SK-N-SH (cell line): ENCODE results near the gene NCF4. TPM values are rescaled to one million over a fixed set of nuclear protein-coding genes. Genes with fewer than 3 reads are reported as not detected.

Source experiments
- CTCF ChIA-PET: fragments of 300-600, 350-600 bp; formaldehyde crosslinking; extraction: SDS; loops from one replicate; lab custom pipeline; 2021; lab: Yijun Ruan, JAX
- POLR2A ChIA-PET: fragments of 350-600 bp; sonication (Branson Sonifier 250); formaldehyde crosslinking; extraction: SDS; loops from one replicate; lab custom pipeline; 2020; ENCODE audit warnings: antibody characterized with exemption, inconsistent platforms; lab: Yijun Ruan, JAX
- DNase-seq: peaks from one replicate; pipeline ENCODE4 v3.0.0; 2012
- H2AFZ ChIP-seq: fragments of 200-600 bp; sonication (generic); 2 replicates; pipeline ENCODE4 v1.8.1; 2016; ENCODE audit warnings: antibody characterized with exemption, mild to moderate bottlenecking, low read depth
- H3F3A ChIP-seq: fragments of 200-600 bp; sonication (generic); replicated peaks from 2 replicates; pipeline ENCODE3; 2016; ENCODE audit warnings: antibody characterized with exemption, mild to moderate bottlenecking; ENCODE audit not compliant: insufficient read depth
- H3K27ac ChIP-seq, 2 experiments: fragments of 200-500 bp in 1 of 2; fragments of 200-600 bp in 1 of 2; sonication (Bioruptor generic) in 1 of 2; sonication (generic), shearing (Covaris generic) in 1 of 2; 2 replicates each; pipeline versions ENCODE4 v1.5.1 to v1.6.1; 2014 to 2016; ENCODE audit warnings: low read depth in 2 of 2, inconsistent platforms in 1 of 2, low read length in 1 of 2, mild to moderate bottlenecking in 1 of 2, mixed read lengths in 1 of 2
- H3K27me3 ChIP-seq: fragments of 200-600 bp; sonication (generic), shearing (Covaris generic); 2 replicates; pipeline ENCODE4 v1.6.1; 2016; ENCODE audit warnings: mixed run types; ENCODE audit not compliant: insufficient read depth
- H3K36me3 ChIP-seq, 2 experiments: fragments of 200-500 bp in 1 of 2; fragments of 200-600 bp in 1 of 2; sonication (Bioruptor generic) in 1 of 2; sonication (generic) in 1 of 2; replicated peaks in 1 of 2; 2 replicates each; pipeline versions ENCODE3 to v1.5.1; 2014 to 2016; ENCODE audit warnings: low read length in 1 of 2, mild to moderate bottlenecking in 1 of 2; ENCODE audit not compliant: insufficient read depth in 2 of 2, control insufficient read depth in 1 of 2
- H3K4me1 ChIP-seq, 2 experiments: fragments of 200-500 bp in 1 of 2; fragments of 200-600 bp in 1 of 2; sonication (Bioruptor generic) in 1 of 2; sonication (generic), shearing (Covaris generic) in 1 of 2; 2 replicates each; pipeline versions ENCODE4 v1.5.1 to v1.6.1; 2014 to 2016; ENCODE audit warnings: low read depth in 1 of 2, low read length in 1 of 2, mixed run types in 1 of 2; ENCODE audit not compliant: insufficient read depth in 2 of 2, control insufficient read depth in 1 of 2
- H3K4me2 ChIP-seq: fragments of 200-600 bp; sonication (generic), shearing (Covaris generic); 2 replicates; pipeline ENCODE4 v1.6.1; 2017; ENCODE audit warnings: mixed run types
- H3K4me3 ChIP-seq, 2 experiments: fragments of 200-500 bp in 1 of 2; fragments of 200-600 bp in 1 of 2; sonication (Bioruptor generic) in 1 of 2; sonication (generic), shearing (Covaris generic) in 1 of 2; 2 replicates each; pipeline versions ENCODE4 v1.5.1 to v1.8.1; 2014 to 2016; ENCODE audit warnings: low read depth in 2 of 2, inconsistent platforms in 1 of 2, low read length in 1 of 2, mild to moderate bottlenecking in 1 of 2, mixed read lengths in 1 of 2, moderate library complexity in 1 of 2
- H3K79me2 ChIP-seq: fragments of 200-600 bp; sonication (generic); 2 replicates; pipeline ENCODE4 v1.8.1; 2017; ENCODE audit warnings: mild to moderate bottlenecking; ENCODE audit not compliant: insufficient read depth
- H3K9ac ChIP-seq: fragments of 200-600 bp; sonication (generic); 2 replicates; pipeline ENCODE4 v1.6.1; 2017; ENCODE audit warnings: mixed run types
- H3K9me2 ChIP-seq: fragments of 200-600 bp; sonication (generic); 2 replicates; pipeline ENCODE4 v1.6.1; 2017; ENCODE audit warnings: mixed run types
- H3K9me3 ChIP-seq: fragments of 200-600 bp; sonication (generic); 2 replicates; pipeline ENCODE4 v1.6.1; 2017; ENCODE audit warnings: mixed run types, mild to moderate bottlenecking, moderate library complexity
- H4K20me1 ChIP-seq: fragments of 200-600 bp; sonication (generic); 2 replicates; pipeline ENCODE4 v1.6.1; 2017; ENCODE audit warnings: mild to moderate bottlenecking, mixed run types; ENCODE audit not compliant: insufficient read depth
- CHD2 ChIP-seq: fragments of 150-350 bp; IDR thresholded peaks from 2 replicates; pipeline ENCODE4 v1.6.1; 2018; ENCODE audit warnings: low read length; ENCODE audit not compliant: partially characterized antibody
- ELF1 ChIP-seq: IDR thresholded peaks from 2 replicates; pipeline ENCODE4 v1.4.0; 2012
- EZH2phosphoT487 ChIP-seq: fragments of 200-600 bp; sonication (generic); IDR thresholded peaks from 2 replicates; pipeline ENCODE4 v1.6.1; 2017; ENCODE audit warnings: low read depth, mixed run types, mild to moderate bottlenecking, antibody characterized with exemption, moderate library complexity, borderline replicate concordance
- FOSL2 ChIP-seq: IDR thresholded peaks from 2 replicates; pipeline ENCODE4 v1.4.0; 2012; ENCODE audit warnings: low read depth, mild to moderate bottlenecking, moderate library complexity, borderline replicate concordance
- FOXJ3 ChIP-seq: sonication (generic); formaldehyde crosslinking; IDR thresholded peaks from 2 replicates; pipeline ENCODE4 v1.5.1; 2020; ENCODE audit warnings: mild to moderate bottlenecking, missing genetic modification reagents
- GABPA ChIP-seq: IDR thresholded peaks from 2 replicates; pipeline ENCODE4 v1.4.0; 2012; ENCODE audit warnings: low read depth, mild to moderate bottlenecking
- GATA2 ChIP-seq: sonication (generic); formaldehyde crosslinking; IDR thresholded peaks from 2 replicates; pipeline ENCODE4 v1.5.0; 2020; ENCODE audit warnings: mild to moderate bottlenecking, missing genetic modification reagents
- MEF2A ChIP-seq: IDR thresholded peaks from 2 replicates; pipeline ENCODE4 v1.4.0; 2012; ENCODE audit warnings: low read depth, borderline replicate concordance
- NFIC ChIP-seq: IDR thresholded peaks from 2 replicates; pipeline ENCODE4 v1.4.0; 2012; ENCODE audit warnings: borderline replicate concordance
- NRF1 ChIP-seq: IDR thresholded peaks from 2 replicates; pipeline ENCODE4 v1.6.1; 2012; ENCODE audit warnings: low read depth, mild to moderate bottlenecking, low read length
- POLR2AphosphoS5 ChIP-seq: IDR thresholded peaks from 2 replicates; pipeline ENCODE4 v1.6.1; 2012; ENCODE audit warnings: low read depth, low read length
- RCOR1 ChIP-seq: fragments of 150-350 bp; IDR thresholded peaks from 2 replicates; pipeline ENCODE4 v1.6.1; 2017; ENCODE audit warnings: antibody characterized with exemption, low read length
- RFX5 ChIP-seq: IDR thresholded peaks from 2 replicates; pipeline ENCODE4 v1.6.1; 2012; ENCODE audit warnings: mild to moderate bottlenecking, improper control_type of control experiment, low read length
- RXRA ChIP-seq: IDR thresholded peaks from 2 replicates; pipeline ENCODE4 v1.4.0; 2012; ENCODE audit warnings: low read depth, mild to moderate bottlenecking, borderline replicate concordance
- TAF1 ChIP-seq: IDR thresholded peaks from 2 replicates; pipeline ENCODE4 v1.6.1; 2012; ENCODE audit warnings: low read depth, mild to moderate bottlenecking, low read length, moderate library complexity, borderline replicate concordance
- USF2 ChIP-seq: fragments of 150-350 bp; IDR thresholded peaks from 2 replicates; pipeline ENCODE4 v1.6.1; 2017; ENCODE audit warnings: antibody characterized with exemption, low read length, low read depth, borderline replicate concordance
- WGBS: methylation state at CpG from one replicate; pipeline ENCODE4 v1.1.6; 2017; ENCODE audit warnings: low lambda C conversion rate; 5-methylcytosine and 5-hydroxymethylcytosine counted together
- polyA plus RNA-seq, 3 experiments: library from polyadenylated mRNA; depleted of rRNA; stranded (reverse); fragments of >200 nt; gene quantifications; 2 replicates each; pipeline ENCODE4 v1.2.3, GENCODE V29; 2012
- TF ChIP-seq, protein P1 (sequence below): IDR thresholded peaks from 2 replicates; pipeline ENCODE4 v1.4.0; 2012; ENCODE audit warnings: low read depth
- TF ChIP-seq, protein P2 (sequence below): IDR thresholded peaks from 2 replicates; pipeline ENCODE4 v1.6.1; 2012; ENCODE audit warnings: mild to moderate bottlenecking, low read depth, low read length, moderate library complexity
- TF ChIP-seq, protein P3 (sequence below): fragments of 200-600 bp; sonication (generic); IDR thresholded peaks from 2 replicates; pipeline ENCODE4 v1.6.1; 2017; ENCODE audit warnings: antibody characterized with exemption, mild to moderate bottlenecking, moderate library complexity

Gene NCF4
- polyA plus RNA-seq, 1 of the 3 experiments (the other 2 are of a cell fraction) = not detected

DNA sequence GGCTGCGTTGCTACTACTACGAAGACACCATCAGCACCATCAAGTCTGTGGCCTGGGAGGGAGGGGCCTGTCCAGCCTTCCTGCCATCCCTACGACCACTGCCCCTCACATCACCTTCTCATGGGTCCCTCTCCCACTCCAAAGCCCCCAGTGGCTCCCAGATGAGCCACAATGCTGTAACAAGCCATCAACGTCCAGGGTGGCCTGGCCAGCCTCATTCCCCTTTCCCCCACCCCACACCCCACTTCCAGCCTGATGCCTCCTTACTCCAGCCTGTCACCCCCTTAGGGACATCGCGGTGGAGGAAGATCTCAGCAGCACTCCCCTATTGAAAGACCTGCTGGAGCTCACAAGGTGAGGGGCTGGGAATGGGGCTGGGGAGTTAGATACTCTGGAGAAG lies 14.9 kb downstream of the NCF4 start:
- H3K9ac ChIP-seq = no peak overlapping the region
- no peaks in the 10 kb centered on the region for H3K79me2 ChIP-seq
- POLR2A ChIA-PET = no interaction called here
- TF ChIP-seq, protein P1, sequence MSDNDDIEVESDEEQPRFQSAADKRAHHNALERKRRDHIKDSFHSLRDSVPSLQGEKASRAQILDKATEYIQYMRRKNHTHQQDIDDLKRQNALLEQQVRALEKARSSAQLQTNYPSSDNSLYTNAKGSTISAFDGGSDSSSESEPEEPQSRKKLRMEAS = no peak
- TF ChIP-seq USF2 (no peak), CHD2 (no peak), FOXJ3 (CRISPR knock-in tag) (no peak), TAF1 (no peak), RCOR1 (no peak), FOSL2 (no peak), NFIC (no peak), RXRA (no peak), EZH2phosphoT487 (no peak), GABPA (no peak)
- TF ChIP-seq, protein P2, sequence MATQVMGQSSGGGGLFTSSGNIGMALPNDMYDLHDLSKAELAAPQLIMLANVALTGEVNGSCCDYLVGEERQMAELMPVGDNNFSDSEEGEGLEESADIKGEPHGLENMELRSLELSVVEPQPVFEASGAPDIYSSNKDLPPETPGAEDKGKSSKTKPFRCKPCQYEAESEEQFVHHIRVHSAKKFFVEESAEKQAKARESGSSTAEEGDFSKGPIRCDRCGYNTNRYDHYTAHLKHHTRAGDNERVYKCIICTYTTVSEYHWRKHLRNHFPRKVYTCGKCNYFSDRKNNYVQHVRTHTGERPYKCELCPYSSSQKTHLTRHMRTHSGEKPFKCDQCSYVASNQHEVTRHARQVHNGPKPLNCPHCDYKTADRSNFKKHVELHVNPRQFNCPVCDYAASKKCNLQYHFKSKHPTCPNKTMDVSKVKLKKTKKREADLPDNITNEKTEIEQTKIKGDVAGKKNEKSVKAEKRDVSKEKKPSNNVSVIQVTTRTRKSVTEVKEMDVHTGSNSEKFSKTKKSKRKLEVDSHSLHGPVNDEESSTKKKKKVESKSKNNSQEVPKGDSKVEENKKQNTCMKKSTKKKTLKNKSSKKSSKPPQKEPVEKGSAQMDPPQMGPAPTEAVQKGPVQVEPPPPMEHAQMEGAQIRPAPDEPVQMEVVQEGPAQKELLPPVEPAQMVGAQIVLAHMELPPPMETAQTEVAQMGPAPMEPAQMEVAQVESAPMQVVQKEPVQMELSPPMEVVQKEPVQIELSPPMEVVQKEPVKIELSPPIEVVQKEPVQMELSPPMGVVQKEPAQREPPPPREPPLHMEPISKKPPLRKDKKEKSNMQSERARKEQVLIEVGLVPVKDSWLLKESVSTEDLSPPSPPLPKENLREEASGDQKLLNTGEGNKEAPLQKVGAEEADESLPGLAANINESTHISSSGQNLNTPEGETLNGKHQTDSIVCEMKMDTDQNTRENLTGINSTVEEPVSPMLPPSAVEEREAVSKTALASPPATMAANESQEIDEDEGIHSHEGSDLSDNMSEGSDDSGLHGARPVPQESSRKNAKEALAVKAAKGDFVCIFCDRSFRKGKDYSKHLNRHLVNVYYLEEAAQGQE = no peak
- 63% methylated on average over 3 of the region's 6 CpGs for WGBS
- H3K9me2 ChIP-seq = no peaks in the 10 kb centered on the region
- H3F3A ChIP-seq = no peaks in the 10 kb centered on the region
- CTCF ChIA-PET = interaction anchor here (0.9 to 1.0 kb wide), 2 partner anchors 19 to 20 kb away, joined by 3 to 4 read pairs; no protein-coding TSS in a partner anchor
- H3K27me3 ChIP-seq = no peaks in the 10 kb centered on the region; the same call in none of the 2 replicates
- H4K20me1 ChIP-seq = no peaks in the 10 kb centered on the region
- no peaks in the 10 kb centered on the region for H3K36me3 ChIP-seq
- H3K4me3 ChIP-seq = no peak overlapping the region
- H3K9me3 ChIP-seq = no peaks in the 10 kb centered on the region
- H3K27ac ChIP-seq = no peak overlapping the region
- peaks cover 0 to 13% of the 10 kb centered on the region in 2 experiments; a peak in 1 of 4 replicates for H3K4me1 ChIP-seq
- H3K4me2 ChIP-seq = no peak overlapping the region
- DNase-seq = no peak
- no peak overlapping the region for H2AFZ ChIP-seq

GRCh38 chr22:36879775-36880174 lies 19.0 kb downstream of the NCF4 start:
- no peak overlapping the region for H3K9ac ChIP-seq
- no peak for DNase-seq
- no peaks in the 10 kb centered on the region for H3K9me2 ChIP-seq
- no peaks in the 10 kb centered on the region for H3F3A ChIP-seq
- 27% methylated on average over 7 of the region's 7 CpGs for WGBS
- H3K4me3 ChIP-seq = no peak overlapping the region
- H3K4me1 ChIP-seq = peaks cover 0 to 13% of the 10 kb centered on the region in 2 experiments; a peak in 1 of 4 replicates
- H3K9me3 ChIP-seq = no peaks in the 10 kb centered on the region
- H4K20me1 ChIP-seq = no peaks in the 10 kb centered on the region
- H3K36me3 ChIP-seq = no peaks in the 10 kb centered on the region
- H3K27ac ChIP-seq = no peak overlapping the region
- CTCF ChIA-PET = interaction anchor here (1.2 to 2.9 kb wide), 3 partner anchors 13 to 23 kb away, joined by 3 to 30 read pairs (median 3); no protein-coding TSS in a partner anchor
- TF ChIP-seq NRF1 (no peak), ELF1 (no peak), POLR2AphosphoS5 (no peak), CHD2 (no peak), GATA2 (CRISPR knock-in tag) (no peak), MEF2A (no peak), RFX5 (no peak)
- TF ChIP-seq, protein P3, sequence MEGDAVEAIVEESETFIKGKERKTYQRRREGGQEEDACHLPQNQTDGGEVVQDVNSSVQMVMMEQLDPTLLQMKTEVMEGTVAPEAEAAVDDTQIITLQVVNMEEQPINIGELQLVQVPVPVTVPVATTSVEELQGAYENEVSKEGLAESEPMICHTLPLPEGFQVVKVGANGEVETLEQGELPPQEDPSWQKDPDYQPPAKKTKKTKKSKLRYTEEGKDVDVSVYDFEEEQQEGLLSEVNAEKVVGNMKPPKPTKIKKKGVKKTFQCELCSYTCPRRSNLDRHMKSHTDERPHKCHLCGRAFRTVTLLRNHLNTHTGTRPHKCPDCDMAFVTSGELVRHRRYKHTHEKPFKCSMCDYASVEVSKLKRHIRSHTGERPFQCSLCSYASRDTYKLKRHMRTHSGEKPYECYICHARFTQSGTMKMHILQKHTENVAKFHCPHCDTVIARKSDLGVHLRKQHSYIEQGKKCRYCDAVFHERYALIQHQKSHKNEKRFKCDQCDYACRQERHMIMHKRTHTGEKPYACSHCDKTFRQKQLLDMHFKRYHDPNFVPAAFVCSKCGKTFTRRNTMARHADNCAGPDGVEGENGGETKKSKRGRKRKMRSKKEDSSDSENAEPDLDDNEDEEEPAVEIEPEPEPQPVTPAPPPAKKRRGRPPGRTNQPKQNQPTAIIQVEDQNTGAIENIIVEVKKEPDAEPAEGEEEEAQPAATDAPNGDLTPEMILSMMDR = no peak
- TF ChIP-seq, all 33 proteins: peak for 0
- Histone ChIP-seq H3K79me2 (no peaks in the 10 kb centered on the region), H2AFZ (no peak overlapping the region), H3K4me2 (no peak overlapping the region), H3K27me3 (no peaks in the 10 kb centered on the region; the same call in none of the 2 replicates)
- POLR2A ChIA-PET = no interaction called here
